HG03066 (cell line): ENCODE results near the gene ADAMTS4.

Experiments
- ATAC-seq: cut with Tn5 transposase; IDR thresholded peaks from one replicate; pipeline ENCODE4 v1.9.1; 2021; ENCODE audit warnings: low read depth; ENCODE audit not compliant: unreplicated experiment

Gene ADAMTS4

DNA sequence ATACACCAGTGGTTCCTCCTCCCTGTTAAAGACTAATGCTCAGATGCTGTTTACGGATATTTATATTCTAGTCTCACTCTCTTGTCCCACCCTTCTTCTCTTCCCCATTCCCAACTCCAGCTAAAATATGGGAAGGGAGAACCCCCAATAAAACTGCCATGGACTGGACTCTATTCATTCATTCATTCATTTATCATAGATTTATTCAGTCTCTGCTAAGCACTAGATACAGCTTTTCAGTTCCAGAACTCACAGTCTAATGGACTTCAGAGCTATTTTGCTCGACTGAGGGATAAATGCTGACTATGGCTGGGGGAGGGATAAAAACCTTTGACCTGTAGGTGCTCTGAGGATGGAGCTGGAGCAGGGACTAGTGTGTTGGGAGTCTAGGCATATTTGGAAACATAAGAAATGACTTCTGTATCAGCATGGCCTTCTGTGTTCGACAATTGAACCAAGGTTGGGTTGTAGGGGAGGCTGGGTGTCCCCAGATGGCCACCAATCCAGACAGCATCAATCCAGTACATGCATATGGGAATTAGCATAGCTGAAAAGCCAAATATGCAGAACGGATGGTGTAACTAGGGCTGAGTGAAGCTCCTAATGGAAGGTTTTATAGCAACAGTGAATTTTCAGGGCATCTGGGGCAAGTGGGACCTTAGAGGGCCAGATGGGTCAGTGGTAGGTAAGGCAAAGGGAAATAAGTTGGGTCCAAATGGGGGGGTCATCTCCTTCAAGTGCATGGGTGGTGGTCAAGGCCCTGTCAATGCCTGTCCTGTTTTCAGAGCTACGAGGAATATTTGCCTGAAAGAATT lies 20.4 kb upstream of the ADAMTS4 start:
- ATAC-seq, result no peak

DNA sequence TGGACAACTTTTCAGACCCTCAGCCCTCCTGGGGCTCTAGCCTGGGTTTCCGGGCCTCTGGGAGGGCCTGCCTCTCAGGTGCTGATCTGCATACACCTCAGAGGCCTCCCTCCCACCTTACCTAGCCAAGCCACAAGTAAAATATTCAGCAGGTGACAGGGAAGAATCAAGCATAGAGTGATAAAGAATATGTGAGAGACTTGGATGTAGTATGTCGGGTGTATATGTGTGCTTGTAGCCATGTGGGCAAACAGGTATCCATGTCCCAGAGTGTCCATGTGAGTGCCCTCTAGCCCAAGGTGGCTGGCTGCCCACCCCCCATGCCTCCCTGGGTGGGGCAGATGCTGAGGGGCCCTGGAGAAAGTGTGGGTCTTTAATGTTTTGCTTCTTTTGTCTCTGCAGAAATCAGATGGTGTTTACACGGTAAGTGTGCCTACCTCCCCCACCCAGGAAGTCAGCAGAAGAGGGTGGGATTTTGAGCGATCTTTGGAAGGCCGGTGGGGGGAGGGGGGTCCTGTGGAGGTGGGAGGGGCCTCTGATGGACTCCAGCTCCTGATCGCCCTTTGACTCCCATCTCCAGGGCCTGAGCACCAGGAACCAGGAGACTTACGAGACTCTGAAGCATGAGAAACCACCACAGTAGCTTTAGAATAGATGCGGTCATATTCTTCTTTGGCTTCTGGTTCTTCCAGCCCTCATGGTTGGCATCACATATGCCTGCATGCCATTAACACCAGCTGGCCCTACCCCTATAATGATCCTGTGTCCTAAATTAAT lies 19.6 kb upstream of the ADAMTS4 start:
- ATAC-seq, result no peak

DNA sequence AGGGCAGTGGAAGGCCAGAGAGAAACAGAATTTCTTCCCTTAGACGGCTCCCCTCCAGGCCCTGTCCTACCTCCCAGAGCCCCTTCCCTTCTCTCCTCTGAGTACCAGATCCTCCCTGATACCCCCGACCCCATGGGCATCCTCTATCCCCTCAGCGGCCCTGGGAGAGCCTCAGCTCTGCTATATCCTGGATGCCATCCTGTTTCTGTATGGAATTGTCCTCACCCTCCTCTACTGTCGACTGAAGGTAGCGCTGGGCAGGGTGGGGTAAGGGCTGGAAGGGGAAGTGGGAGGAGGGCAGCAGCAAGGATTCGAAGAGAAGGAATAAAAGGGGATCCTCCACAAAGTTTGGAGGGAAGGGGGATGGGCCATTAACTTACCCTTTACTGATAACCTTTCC lies 19.0 kb upstream of the ADAMTS4 start:
- ATAC-seq, result no peak

DNA sequence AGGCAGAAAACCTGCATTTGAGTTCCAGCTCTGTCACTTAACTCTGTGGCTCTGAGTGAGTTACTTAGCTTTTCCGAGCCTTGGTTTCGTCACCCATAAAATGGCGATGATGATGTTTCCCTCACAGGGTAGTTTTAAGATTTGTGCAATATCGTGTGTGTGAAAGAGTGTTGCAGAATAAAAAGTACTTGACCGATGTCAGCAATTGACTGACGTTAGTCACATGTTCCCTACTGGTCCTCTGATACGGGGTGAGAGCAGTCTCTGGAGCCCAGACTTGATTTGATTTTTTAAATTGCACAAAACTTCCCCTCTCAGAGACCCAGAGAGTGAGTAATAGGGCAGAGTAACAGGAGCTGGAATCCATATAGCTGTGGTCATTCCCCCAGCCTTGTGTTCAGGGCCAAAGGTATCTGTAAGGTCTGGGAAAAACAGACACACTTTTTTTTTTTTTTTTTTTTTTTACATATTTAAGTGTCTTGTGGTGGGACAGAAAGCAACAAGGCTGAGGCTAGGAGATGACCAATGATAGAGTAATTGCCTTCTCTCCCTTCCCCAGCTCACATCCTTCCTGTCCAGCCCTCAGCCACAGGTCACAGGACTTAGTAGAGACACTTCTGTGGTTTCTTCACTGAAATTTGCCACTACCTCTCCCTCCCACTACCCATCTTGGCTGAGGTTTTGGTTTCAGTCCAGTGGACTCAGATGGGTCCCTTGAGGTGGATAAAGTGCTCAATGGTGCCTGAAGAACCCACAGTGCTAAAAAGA lies 18.3 kb upstream of the ADAMTS4 start:
- peak; percentile 94 for ATAC-seq

DNA sequence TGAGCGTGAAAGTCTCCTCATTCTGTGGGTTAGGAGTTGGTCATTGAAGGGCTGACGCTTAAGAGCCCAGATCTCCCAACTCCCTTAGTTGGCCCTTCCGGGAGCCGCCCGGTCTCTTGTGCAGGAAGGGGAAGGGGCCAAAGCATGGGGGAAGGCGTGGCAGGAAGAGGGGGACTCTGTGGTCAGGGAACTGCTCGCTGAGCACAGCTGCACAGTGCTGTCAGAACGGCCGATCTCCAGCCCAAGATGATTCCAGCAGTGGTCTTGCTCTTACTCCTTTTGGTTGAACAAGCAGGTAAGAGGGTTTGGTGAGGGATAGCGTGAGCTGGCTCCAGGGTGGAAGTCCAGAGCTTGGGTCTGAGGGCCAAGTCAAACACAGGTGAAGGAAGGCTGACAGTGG lies 16.2 kb upstream of the ADAMTS4 start, which contains the start of gene FCER1G:
FCER1G (plus strand) TSS at position 220 of the 400 bp plus-strand sequence; CDS start at position 247, 27 bp downstream.
- ATAC-seq, result no peak

GRCh38 chr1:161214369-161214768 lies 15.5 kb upstream of the ADAMTS4 start:
- no peak for ATAC-seq

DNA sequence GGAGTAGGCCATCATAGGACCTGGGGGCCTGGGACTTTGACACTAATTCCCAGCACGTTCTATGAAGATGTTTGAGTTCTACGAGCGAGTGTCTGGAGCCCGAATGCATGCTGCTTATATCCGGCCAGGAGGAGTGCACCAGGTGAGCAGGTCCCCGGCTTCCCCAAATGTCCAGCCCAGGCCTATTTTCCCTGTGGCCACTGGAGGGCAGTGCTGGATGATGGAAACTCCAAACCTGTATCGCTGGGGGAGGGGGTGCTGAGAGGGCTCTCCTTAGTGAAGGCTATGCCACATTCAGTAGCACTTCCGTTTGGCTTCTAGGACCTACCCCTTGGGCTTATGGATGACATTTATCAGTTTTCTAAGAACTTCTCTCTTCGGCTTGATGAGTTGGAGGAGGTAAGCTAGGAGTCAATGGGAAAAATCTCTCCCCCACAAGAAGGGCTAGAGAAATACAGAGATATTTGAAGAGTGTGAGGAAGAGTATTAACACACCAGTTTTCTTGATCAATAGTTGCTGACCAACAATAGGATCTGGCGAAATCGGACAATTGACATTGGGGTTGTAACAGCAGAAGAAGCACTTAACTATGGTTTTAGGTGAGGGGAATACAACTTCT lies 11.0 kb upstream of the ADAMTS4 start:
- no peak for ATAC-seq

DNA sequence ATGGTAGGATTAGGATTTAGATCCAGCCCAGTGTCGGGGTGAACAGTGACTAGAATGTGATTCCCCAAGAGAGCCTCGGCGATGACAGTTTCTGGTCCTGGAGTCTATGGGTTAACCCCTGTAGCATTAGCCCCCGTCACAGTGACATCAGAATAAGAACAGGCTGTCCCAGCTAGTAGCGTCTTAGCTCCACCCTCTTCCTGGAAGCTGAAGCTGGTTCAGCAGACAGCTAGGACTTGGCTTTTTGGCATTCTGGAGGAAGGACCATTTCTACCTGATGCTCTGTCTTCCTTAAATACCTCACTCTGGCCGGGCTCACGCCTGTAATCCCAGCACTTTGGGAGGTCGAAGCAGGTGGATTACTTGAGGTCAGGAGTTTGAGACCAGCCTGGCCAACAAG lies 8.3 kb upstream of the ADAMTS4 start:
- no peak for ATAC-seq

- no peak for ATAC-seq
Observed at GRCh38 chr1:161206411-161207140, 7.7 kb upstream of the ADAMTS4 start.

GRCh38 chr1:161201836-161202712 lies 3.2 kb upstream of the ADAMTS4 start, which contains the start of gene NDUFS2:
Gene NDUFS2, plus strand, starts transcription at chr1:161202367. Its CDS starts 19 bp downstream, at chr1:161202386.
- peak; percentile 97 for ATAC-seq

DNA sequence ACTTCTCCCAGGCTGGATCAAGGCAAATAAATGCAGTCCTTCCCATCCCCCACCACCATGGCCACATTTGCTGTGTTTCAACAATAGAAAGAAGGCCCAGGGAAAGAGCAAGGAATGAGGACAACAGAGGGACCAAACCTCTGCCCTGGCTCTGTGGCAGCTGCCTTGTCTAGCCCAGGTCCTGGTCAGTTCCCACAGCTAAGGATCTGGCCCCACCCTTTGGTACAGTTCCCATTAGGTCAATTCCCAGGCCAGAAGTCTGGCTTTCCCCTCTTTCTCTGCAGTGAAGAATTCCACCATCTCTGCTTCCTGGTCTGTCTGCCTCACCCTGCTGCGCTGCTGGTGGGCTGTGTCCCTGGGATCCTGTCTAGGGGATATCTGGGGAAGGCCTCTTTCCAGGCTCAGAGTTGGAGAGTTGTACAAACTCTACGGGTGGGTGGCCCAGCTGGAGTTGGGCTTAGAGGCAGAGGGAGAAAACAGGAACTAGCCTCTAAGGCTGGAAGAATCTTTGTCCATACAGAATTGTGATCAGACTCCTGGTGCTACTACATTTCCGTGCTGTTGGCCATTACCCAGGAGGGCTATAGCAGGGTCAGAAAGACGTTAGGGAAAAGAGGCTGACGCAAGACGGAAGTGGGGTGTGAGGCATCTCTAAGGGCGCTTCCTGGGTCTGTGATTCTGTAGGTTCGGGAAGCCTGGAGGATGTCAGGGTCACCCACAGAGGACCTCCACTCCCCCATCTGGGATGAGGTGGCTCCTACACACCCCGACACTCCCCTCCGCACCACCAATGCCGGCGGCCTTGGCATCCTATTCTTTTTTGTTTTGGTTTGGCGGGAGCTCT lies 2.4 kb upstream of the ADAMTS4 start:
- ATAC-seq, result no peak

- ATAC-seq, result no peak
Observed at GRCh38 chr1:161200421-161200991, 1.7 kb upstream of the ADAMTS4 start.

- no peak for ATAC-seq
Observed at GRCh38 chr1:161199506-161200139, 769 bp upstream of the ADAMTS4 start.

DNA sequence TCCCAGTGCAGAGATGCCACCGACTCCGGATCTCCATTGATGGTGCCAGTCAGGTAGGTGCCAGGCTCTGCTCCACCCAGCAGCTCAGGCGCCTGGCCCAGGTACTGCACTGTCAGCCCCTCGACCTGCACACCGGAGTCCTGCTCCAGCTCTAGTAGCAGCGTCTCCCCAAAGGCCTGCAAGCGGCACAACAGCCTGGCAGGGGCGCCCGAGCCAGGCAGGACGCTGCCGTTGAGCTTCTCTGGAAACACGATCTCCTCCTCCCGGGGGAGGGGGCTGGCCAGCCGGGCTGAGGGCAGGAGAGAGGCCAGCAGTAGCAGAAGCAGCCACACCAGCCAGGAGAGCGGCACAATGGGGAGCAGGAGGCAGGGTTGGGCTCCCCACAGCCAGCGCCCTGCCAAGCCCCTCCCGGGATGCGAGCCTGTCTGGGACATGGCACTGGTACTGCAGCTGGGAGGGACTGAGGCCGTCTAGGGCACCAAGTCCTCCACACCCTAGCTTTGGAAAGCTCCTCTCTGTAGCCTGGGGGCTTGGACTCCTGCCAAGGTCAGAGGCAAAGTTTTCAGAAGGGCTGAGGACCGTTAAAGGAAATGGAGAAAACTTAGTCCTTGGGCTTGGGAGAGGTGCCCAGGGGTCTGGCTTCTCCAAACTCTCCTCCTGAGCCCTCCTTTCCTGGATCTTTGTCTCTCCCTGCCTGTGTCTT lies 509 bp downstream of the ADAMTS4 start:
- no peak for ATAC-seq

GRCh38 chr1:161197560-161198193 lies 1.2 kb downstream of the ADAMTS4 start:
- ATAC-seq, result no peak
